ENCODE results near the gene AHSA1. TPM values are rescaled to one million over a fixed set of nuclear protein-coding genes. Genes with fewer than 3 reads are reported as not detected.

AHSA1 gene
- total RNA-seq, 1 donor: 88.9 TPM

GRCh38 chr14:77482422-77482821 is 24.5 kb downstream of the AHSA1 start:
- no peak for DNase-seq (ENCODE audit: low read depth)
- no peak for TF ChIP-seq CTCF (IDR thresholded peaks at IDR 0.05; ENCODE audit: insufficient read depth, low read depth, low read length)
- no peak overlapping the region for H3K4me3 ChIP-seq (ENCODE audit: low read depth, low read length)

GRCh38 chr14:77485256-77485655 is 27.4 kb downstream of the AHSA1 start:
- no peak overlapping the region for H3K4me3 ChIP-seq (ENCODE audit: low read depth, low read length)
- TF ChIP-seq CTCF (IDR thresholded peaks at IDR 0.05; ENCODE audit: insufficient read depth, low read depth, low read length): no peak
- DNase-seq (ENCODE audit: low read depth): no peak

GRCh38 chr14:77485901-77486678 is 28.2 kb downstream of the AHSA1 start:
- no peak overlapping the region for H3K4me3 ChIP-seq (ENCODE audit: low read depth, low read length)
- no peak for TF ChIP-seq CTCF (IDR thresholded peaks at IDR 0.05; ENCODE audit: insufficient read depth, low read depth, low read length)
- DNase-seq (ENCODE audit: low read depth): no peak

- no peak overlapping the region for H3K4me3 ChIP-seq (ENCODE audit: low read depth, low read length)
- DNase-seq (ENCODE audit: low read depth): no peak
- TF ChIP-seq CTCF (IDR thresholded peaks at IDR 0.05; ENCODE audit: insufficient read depth, low read depth, low read length): no peak
Observed at GRCh38 chr14:77488558-77488957, 30.7 kb downstream of the AHSA1 start.

- no peak overlapping the region for H3K4me3 ChIP-seq (ENCODE audit: low read depth, low read length)
- DNase-seq (ENCODE audit: low read depth): no peak
- TF ChIP-seq CTCF (IDR thresholded peaks at IDR 0.05; ENCODE audit: insufficient read depth, low read depth, low read length): no peak
Observed at GRCh38 chr14:77489041-77489440, 31.1 kb downstream of the AHSA1 start.

- TF ChIP-seq CTCF (IDR thresholded peaks at IDR 0.05; ENCODE audit: insufficient read depth, low read depth, low read length): no peak
Observed at GRCh38 chr14:77490347-77490986, 32.6 kb downstream of the AHSA1 start.

More at GRCh38 chr14:77490347-77490986, 32.6 kb downstream of the AHSA1 start:
- DNase-seq (ENCODE audit: low read depth): no peak
- H3K4me3 ChIP-seq (ENCODE audit: low read depth, low read length): no peak overlapping the region

Measured in fibroblast of villous mesenchyme (primary cell).